ENCODE data around the gene CLPTM1L.
A peak's percentile ranks its signal among the peaks of the same experiment; 100 is the strongest.
"Not testable (repeated sequence)": the region's sequence is repeated elsewhere in the genome, so short reads cannot be mapped to it uniquely, and the experiment has no call there.

The CLPTM1L gene

GRCh38 chr5:1292139-1292538, 52.8 kb downstream of the CLPTM1L start:
- DNase-seq (ENCODE audit: low spot score) = no peak

GRCh38 chr5:1291611-1292080, 53.3 kb downstream of the CLPTM1L start:
- no peak for DNase-seq (ENCODE audit: low spot score)

DNA sequence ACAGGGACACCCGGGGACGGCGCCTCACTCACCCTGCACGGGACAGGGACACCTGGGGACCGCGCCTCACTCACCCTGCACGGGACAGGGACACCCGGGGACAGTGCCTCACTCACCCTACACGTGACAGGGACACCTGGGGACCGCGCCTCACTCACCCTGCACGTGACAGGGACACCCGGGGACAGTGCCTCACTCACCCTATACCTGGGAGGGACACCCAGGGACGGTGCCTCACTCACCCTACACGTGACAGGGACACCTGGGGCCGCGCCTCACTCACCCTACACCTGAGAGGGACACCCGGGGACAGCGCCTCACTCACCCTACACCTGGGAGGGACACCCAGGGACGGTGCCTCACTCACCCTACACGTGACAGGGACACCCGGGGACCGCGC, 53.9 kb downstream of the CLPTM1L start:
- DNase-seq (ENCODE audit: low spot score) = not testable (repeated sequence)

GRCh38 chr5:1289559-1289958, 55.3 kb downstream of the CLPTM1L start:
- DNase-seq (ENCODE audit: low spot score) = not testable (repeated sequence)

GRCh38 chr5:1288439-1289335, 56.2 kb downstream of the CLPTM1L start:
- no peak for DNase-seq (ENCODE audit: low spot score)

DNA sequence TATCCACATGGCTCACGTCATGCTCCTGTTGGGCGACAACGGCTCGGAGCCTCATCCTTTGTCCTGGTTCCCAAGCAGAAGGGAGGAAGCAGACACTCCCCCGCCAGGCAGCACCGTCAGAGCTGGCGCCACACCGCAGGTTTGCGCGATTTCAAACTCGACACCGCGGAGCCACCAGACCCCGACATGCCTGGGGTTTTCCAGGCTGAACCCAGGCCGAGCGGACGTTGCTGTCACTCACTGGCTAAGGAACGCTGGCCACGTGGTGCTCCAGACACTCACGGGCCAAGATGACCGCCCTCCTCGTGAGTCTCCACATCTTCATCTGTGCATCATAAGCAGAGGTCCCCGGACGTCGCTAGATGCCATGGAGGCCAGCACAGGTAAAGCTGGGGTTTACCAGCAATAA, 59.0 kb downstream of the CLPTM1L start:
- no peak for DNase-seq (ENCODE audit: low spot score)

DNA sequence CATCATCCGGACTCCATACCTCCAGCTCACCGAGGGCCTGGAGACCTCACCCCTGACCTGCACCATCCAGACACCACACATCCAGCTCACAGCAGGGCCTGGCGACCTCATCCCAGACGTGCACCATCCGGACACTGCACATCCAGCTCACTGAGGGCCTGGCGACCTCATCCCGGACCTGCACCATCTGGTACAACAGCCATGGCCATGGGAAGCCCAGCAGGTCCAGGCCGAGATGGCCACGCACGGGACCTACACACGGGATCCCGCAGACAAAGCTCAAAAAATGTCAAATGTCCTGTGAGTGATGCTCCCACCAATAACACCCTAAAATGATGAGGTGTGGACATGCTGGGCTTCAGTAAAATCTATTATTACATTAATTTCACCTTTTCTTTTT, 59.8 kb downstream of the CLPTM1L start:
- no peak for DNase-seq (ENCODE audit: low spot score)

DNA sequence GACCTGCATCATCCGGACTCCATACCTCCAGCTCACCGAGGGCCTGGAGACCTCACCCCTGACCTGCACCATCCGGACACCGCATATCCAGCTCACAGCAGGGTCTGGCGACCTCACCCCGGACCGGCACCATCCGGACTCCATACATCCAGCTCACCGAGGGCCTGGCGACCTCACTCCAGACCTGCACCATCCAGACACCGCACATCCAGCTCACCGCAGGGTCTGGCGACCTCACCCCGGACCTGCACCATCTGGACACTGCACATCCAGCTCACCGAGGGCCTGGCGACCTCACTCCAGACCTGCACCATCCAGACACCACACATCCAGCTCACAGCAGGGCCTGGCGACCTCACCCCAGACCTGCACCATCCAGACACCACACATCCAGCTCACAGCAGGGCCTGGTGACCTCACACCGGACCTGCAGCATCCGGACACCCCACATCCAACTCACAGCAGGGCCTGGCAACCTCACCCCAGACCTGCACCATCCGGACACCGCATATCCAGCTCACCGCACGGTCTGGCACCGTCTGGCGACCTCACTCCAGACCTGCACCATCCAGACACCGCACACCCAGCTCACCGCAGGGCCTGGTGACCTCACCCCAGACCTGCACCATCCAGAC, 60.4 kb downstream of the CLPTM1L start:
- not testable (repeated sequence) for DNase-seq (ENCODE audit: low spot score)

- not testable (repeated sequence) for DNase-seq (ENCODE audit: low spot score)
These were observed 61.2 kb downstream of the CLPTM1L start for GRCh38 chr5:1283729-1284041.

DNA sequence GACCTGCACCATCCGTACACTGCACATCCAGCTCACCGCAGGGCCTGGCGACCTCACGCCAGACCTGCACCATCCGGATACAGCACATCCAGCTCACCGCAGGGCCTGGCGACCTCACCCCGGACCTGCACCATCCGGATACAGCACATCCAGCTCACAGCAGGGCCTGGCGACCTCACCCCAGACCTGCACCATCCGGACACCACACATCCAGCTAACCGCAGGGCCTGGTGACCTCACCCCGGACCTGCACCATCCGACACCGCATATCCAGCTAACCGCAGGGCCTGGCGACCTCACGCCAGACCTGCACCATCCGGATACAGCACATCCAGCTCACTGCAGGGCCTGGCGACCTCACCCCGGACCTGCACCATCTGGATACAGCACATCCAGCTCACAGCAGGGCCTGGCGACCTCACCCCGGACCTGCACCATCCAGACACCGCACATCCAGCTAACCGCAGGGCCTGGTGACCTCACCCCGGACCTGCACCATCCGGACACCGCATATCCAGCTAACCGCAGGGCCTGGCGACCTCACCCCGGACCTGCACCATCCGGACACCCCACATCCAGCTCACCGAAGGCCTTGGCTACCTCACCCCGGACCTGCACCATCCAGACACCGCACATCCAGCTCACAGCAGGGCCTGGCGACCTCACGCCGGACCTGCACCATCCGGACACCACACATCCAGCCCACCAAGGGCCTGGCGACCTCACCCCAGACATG, 61.7 kb downstream of the CLPTM1L start:
- not testable (repeated sequence) for DNase-seq (ENCODE audit: low spot score)

- peak; percentile 3 for DNase-seq (ENCODE audit: low spot score)
These were observed 62.5 kb downstream of the CLPTM1L start for GRCh38 chr5:1282131-1282992.

GRCh38 chr5:1281038-1281882, 63.6 kb downstream of the CLPTM1L start:
- DNase-seq (ENCODE audit: low spot score) = no peak

- no peak for DNase-seq (ENCODE audit: low spot score)
These were observed 64.5 kb downstream of the CLPTM1L start for GRCh38 chr5:1280177-1281037.

- no peak for DNase-seq (ENCODE audit: low spot score)
These were observed 65.3 kb downstream of the CLPTM1L start for GRCh38 chr5:1279443-1280151.

DNA sequence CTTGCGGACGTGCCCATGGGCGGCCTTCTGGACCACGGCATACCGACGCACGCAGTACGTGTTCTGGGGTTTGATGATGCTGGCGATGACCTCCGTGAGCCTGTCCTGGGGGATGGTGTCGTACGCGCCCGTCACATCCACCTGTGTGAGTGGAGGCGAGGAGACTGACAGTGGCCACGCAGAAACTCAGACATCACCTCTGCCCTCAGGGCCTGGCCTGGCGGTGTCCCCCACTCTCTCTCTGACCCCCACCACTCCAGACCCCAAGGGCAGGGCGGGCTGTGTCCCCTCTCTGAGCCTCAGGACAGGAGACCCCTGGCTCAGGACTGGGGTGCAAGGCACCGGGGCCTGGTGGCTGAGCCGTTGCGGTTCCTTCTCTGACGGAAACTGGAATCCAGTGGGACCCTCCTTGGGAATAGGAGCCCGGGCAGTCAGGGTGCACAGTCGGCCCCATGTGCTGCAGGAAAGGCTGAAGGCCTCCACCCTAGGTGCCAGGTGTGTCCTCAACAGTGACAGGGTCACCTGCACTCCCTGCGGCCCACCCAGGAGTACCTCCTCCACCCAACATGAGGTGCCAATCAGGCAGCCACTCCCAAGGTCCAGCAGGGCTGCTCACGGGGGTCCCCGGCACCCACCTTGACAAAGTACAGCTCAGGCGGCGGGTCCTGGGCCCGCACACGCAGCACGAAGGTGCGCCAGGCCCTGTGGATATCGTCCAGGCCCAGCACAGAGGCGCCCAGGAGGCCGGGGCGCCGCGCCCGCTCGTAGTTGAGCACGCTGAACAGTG, 66.0 kb downstream of the CLPTM1L start:
- DNase-seq (ENCODE audit: low spot score) = no peak

DNA sequence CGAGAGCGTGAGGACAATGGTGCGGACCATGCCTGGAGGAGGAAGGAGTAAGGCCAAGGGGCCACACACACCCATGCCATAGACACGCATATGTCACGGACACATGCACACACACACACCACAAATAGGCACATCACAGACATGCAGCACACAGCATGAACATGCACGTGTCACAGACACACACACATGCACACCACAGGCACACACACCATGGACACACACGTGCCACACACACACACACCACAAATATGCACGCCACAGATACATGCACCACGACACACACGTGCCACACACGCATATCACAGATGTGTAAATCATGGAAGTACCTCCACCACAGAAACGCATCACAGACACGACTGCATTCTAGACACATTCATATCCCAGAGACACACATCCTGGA, 66.7 kb downstream of the CLPTM1L start:
- DNase-seq (ENCODE audit: low spot score) = no peak

- DNase-seq (ENCODE audit: low spot score) = no peak
These were observed 67.1 kb downstream of the CLPTM1L start for GRCh38 chr5:1277781-1278180.

DNA sequence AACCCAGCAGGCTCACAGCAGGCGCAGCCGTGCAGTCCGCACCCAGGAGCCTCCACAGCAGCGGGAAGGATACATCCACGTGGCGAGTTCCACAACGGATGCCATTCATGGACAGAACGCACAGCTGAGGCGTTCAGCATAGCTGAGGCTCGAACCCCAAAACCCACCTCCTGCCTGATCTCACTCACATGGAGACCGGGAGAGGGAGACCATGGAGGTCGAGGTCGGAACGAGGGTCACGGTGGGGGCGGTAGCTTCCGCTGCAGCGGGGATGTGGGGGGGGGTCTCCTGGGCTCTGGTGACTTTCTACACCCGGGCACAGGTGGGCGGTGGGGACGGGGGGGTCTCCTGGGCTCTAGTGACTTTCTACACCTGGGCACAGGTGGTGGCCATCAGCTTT, 67.6 kb downstream of the CLPTM1L start:
- DNase-seq (ENCODE audit: low spot score) = no peak
